ENCODE results near the gene KIAA2012.
A peak's percentile ranks its signal among the peaks of the same experiment; 100 is the strongest.

The KIAA2012 gene

DNA sequence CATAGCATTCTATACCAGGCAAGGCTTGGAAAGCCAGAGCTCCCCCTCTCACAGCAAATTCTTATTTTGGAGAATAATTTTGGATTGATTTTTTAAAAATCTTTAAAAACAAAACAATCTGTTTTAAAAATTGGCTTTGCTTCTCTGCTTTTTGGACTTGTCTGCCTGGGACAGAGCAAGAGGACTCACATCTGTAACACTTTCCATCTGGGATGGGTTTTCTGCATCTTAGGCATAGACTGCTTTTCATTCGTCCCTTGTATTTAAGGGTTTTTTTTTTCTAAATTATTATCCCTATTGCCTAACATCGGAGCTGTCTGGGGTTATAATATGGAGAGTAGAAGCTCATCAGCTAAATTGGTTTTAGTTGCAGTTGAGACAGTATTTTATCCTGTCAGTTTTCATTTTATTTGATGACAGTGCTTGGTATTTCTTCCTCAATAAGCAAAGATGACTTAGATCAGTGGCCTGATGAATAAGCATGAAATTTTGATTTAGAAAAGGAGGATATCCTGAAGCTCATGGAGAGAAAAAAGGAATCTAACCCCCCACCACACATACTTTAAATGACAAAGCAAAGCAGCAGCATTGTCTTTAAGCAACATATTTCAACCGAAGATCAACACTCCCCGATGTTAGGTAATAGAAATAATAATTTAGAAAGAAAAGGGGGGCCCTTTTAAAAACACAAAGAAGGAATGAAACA lies 41.7 kb upstream of the KIAA2012 start:
- Histone ChIP-seq H3K27ac (replicated peaks) (no peak overlapping the region), H3K27me3 (ENCODE audit: insufficient read depth, poor library complexity, severe bottlenecking) (peaks cover 8% of the 10 kb centered on the region), H3K4me3 (replicated peaks; ENCODE audit: insufficient read depth, low read length) (no peak overlapping the region)
- DNase-seq (ENCODE audit: low read depth in 1 of 2, low spot score in 1 of 2): no peak
- TF ChIP-seq SPI1 (IDR thresholded peaks at IDR 0.05; ENCODE audit: borderline replicate concordance, low read depth) (no peak), GABPA (IDR thresholded peaks at IDR 0.05; ENCODE audit: low read depth) (no peak), POLR2AphosphoS5 (IDR thresholded peaks at IDR 0.05; ENCODE audit: low read depth) (no peak)

GRCh38 chr2:202032846-202033316 lies 40.2 kb upstream of the KIAA2012 start:
- DNase-seq (ENCODE audit: low read depth in 1 of 2, low spot score in 1 of 2): peak in 1 of 2 experiments; percentile 50
- Histone ChIP-seq H3K4me3 (replicated peaks; ENCODE audit: insufficient read depth, low read length) (peak overlapping the region; percentile 80), H3K27me3 (ENCODE audit: insufficient read depth, poor library complexity, severe bottlenecking) (peaks cover 8% of the 10 kb centered on the region), H3K27ac (replicated peaks) (0 out of 2 replicates have a peak overlapping the region, but pooled peaks have one; percentile 11)
- TF ChIP-seq SPI1 (IDR thresholded peaks at IDR 0.05; ENCODE audit: borderline replicate concordance, low read depth) (no peak), REST (IDR thresholded peaks at IDR 0.05; ENCODE audit: insufficient replicate concordance, low read depth) (no peak), POLR2AphosphoS5 (IDR thresholded peaks at IDR 0.05; ENCODE audit: low read depth) (no peak), CTCF (IDR thresholded peaks at IDR 0.05; ENCODE audit: insufficient read depth, low read length) (no peak), GABPA (IDR thresholded peaks at IDR 0.05; ENCODE audit: low read depth) (no peak)

- TF ChIP-seq SPI1 (IDR thresholded peaks at IDR 0.05; ENCODE audit: borderline replicate concordance, low read depth) (0 out of 2 replicates have a peak, but pooled peaks have one; percentile 22), CTCF (IDR thresholded peaks at IDR 0.05; ENCODE audit: insufficient read depth, low read length) (no peak)
- peak; percentile 55 to 86 for DNase-seq (ENCODE audit: low read depth in 1 of 2, low spot score in 1 of 2)
- peak within 1 kb of the TSS; percentile 80 for H3K4me3 ChIP-seq (replicated peaks; ENCODE audit: insufficient read depth, low read length)
- peak within 1 kb of the TSS; percentile 64 for H3K27ac ChIP-seq (replicated peaks)
- peaks cover 8% of the 10 kb centered on the region for H3K27me3 ChIP-seq (ENCODE audit: insufficient read depth, poor library complexity, severe bottlenecking)
Measured at GRCh38 chr2:202033317-202034248, 39.5 kb upstream of the KIAA2012 start, which contains the start of gene FZD7. TSS of gene FZD7 (plus strand) at chr2:202033855. CDS start at chr2:202034648, 793 bp downstream.

GRCh38 chr2:202034249-202035088 lies 38.6 kb upstream of the KIAA2012 start:
- H3K27ac ChIP-seq (replicated peaks): no peak overlapping the region
- peak in 1 of 2 experiments; percentile 26 for DNase-seq (ENCODE audit: low read depth in 1 of 2, low spot score in 1 of 2)

More at GRCh38 chr2:202034249-202035088, 38.6 kb upstream of the KIAA2012 start:
- TF ChIP-seq GABPA (IDR thresholded peaks at IDR 0.05; ENCODE audit: low read depth) (no peak), SPI1 (IDR thresholded peaks at IDR 0.05; ENCODE audit: borderline replicate concordance, low read depth) (no peak), CTCF (IDR thresholded peaks at IDR 0.05; ENCODE audit: insufficient read depth, low read length) (no peak)
- Histone ChIP-seq H3K27me3 (ENCODE audit: insufficient read depth, poor library complexity, severe bottlenecking) (peaks cover 8% of the 10 kb centered on the region), H3K4me3 (replicated peaks; ENCODE audit: insufficient read depth, low read length) (peak overlapping the region; percentile 80)

All from HL-60 (cell line).